Measurements from ENCODE around the gene MPV17. TPM values are rescaled to one million over a fixed set of nuclear protein-coding genes. Genes with fewer than 3 reads are reported as not detected.
A peak's percentile ranks its signal among the peaks of the same experiment; 100 is the strongest.

Gene MPV17
- total and polyA plus RNA-seq, 2 of the 13 experiments (the other 11 are each of a cell fraction or from before 2014, with no cell fraction given) = 48.9 to 129 TPM

DNA sequence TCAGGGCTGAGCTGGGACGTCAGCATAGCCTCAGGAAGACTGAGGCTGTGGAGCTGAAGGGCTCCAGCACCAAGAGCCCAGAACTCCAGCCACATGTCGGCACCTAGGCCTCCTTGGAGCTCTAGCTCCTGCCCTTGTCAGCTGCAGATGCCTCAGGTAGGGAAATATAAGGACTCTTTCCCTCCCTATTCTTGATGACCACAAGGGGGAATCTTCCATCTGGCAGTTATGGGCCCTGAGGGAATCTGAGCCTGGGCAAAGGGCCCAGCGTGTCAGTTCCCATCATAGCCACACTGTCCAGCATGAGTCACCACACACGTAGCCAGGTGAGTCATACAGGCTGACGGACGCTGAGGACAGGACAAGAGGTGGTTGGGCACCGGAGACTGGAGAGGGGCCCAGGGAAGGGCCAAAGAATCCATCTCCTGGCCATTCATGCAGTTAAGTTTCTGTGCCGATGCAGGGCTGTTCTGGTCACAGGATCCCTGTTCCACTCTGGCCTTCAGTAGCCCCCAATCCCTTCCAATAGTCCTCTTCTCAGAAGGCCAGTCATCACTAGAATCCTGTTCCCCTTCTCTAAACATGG lies 1.8 kb downstream of the MPV17 start (continued):
- TF ChIP-seq ZNF639 (CRISPR knock-in tag; conservative IDR thresholded peaks at IDR 0.05) = no peak; the same call in 1 of the 2 replicates
- no peak for TF ChIP-seq MED13 (CRISPR knock-in tag; IDR thresholded peaks at IDR 0.05)
- TF ChIP-seq ZNF878 (CRISPR knock-in tag; IDR thresholded peaks at IDR 0.05) = 0 out of 2 replicates have a peak, but pooled peaks have one; percentile 26
- no peak for TF ChIP-seq ZNF235 (CRISPR knock-in tag; IDR thresholded peaks at IDR 0.05; ENCODE audit: borderline replicate concordance)
- no peak for TF ChIP-seq ZNF660 (CRISPR knock-in tag; IDR thresholded peaks at IDR 0.05; ENCODE audit: borderline replicate concordance, low read depth)
- TF ChIP-seq EZH2 (conservative IDR thresholded peaks at IDR 0.05; ENCODE audit: low read depth, low read length) = no peak
- TF ChIP-seq ZNF7 (CRISPR knock-in tag; IDR thresholded peaks at IDR 0.05) = no peak
- TF ChIP-seq MZF1 (CRISPR knock-in tag; IDR thresholded peaks at IDR 0.05; ENCODE audit: borderline replicate concordance) = no peak
- TF ChIP-seq SMYD3 (CRISPR knock-in tag; IDR thresholded peaks at IDR 0.05) = no peak
- TF ChIP-seq ZKSCAN8 (CRISPR knock-in tag; IDR thresholded peaks at IDR 0.05; ENCODE audit: borderline replicate concordance) = peak; percentile 77; the same call in 1 of the 2 replicates
- TF ChIP-seq IRF9 (CRISPR knock-in tag; IDR thresholded peaks at IDR 0.05; ENCODE audit: borderline replicate concordance) = peak; percentile 83
- no peak for TF ChIP-seq KLF6 (CRISPR knock-in tag; IDR thresholded peaks at IDR 0.05)
- peak; percentile 45; the same call in 1 of the 2 replicates for TF ChIP-seq KDM3A (CRISPR knock-in tag; IDR thresholded peaks at IDR 0.05; ENCODE audit: low read depth)
- TF ChIP-seq, protein P1, sequence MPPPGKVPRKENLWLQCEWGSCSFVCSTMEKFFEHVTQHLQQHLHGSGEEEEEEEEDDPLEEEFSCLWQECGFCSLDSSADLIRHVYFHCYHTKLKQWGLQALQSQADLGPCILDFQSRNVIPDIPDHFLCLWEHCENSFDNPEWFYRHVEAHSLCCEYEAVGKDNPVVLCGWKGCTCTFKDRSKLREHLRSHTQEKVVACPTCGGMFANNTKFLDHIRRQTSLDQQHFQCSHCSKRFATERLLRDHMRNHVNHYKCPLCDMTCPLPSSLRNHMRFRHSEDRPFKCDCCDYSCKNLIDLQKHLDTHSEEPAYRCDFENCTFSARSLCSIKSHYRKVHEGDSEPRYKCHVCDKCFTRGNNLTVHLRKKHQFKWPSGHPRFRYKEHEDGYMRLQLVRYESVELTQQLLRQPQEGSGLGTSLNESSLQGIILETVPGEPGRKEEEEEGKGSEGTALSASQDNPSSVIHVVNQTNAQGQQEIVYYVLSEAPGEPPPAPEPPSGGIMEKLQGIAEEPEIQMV (CRISPR knock-in tag; IDR thresholded peaks at IDR 0.05; ENCODE audit: low read depth) = peak; percentile 83; the same call in 1 of the 2 replicates
- TF ChIP-seq ATAD3A (CRISPR knock-in tag; IDR thresholded peaks at IDR 0.05) = no peak
- no peak for TF ChIP-seq BRD4 (CRISPR knock-in tag; IDR thresholded peaks at IDR 0.05)
- peak; percentile 85; the same call in 1 of the 2 replicates for TF ChIP-seq SSRP1 (CRISPR knock-in tag; IDR thresholded peaks at IDR 0.05)
- TF ChIP-seq ZNF24 (IDR thresholded peaks at IDR 0.05) = no peak
- no peak for TF ChIP-seq ZSCAN30 (CRISPR knock-in tag; IDR thresholded peaks at IDR 0.05)
- no peak for TF ChIP-seq MBNL3 (CRISPR knock-in tag; conservative IDR thresholded peaks at IDR 0.05)
- peak; percentile 79 for TF ChIP-seq ZNF136 (CRISPR knock-in tag; IDR thresholded peaks at IDR 0.05; ENCODE audit: low read depth)
- TF ChIP-seq ARID2 (CRISPR knock-in tag; IDR thresholded peaks at IDR 0.05; ENCODE audit: borderline replicate concordance) = no peak
- TF ChIP-seq, protein P2, sequence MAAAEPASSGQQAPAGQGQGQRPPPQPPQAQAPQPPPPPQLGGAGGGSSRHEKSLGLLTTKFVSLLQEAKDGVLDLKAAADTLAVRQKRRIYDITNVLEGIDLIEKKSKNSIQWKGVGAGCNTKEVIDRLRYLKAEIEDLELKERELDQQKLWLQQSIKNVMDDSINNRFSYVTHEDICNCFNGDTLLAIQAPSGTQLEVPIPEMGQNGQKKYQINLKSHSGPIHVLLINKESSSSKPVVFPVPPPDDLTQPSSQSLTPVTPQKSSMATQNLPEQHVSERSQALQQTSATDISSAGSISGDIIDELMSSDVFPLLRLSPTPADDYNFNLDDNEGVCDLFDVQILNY (CRISPR knock-in tag; conservative IDR thresholded peaks at IDR 0.05) = no peak
- no peak for TF ChIP-seq SKIL (CRISPR knock-in tag; IDR thresholded peaks at IDR 0.05; ENCODE audit: borderline replicate concordance)
- TF ChIP-seq ZNF607 (CRISPR knock-in tag; IDR thresholded peaks at IDR 0.05; ENCODE audit: borderline replicate concordance) = 0 out of 2 replicates have a peak, but pooled peaks have one; percentile 12

Measured in HepG2 (cell line).